ENCODE measurements around the gene CA11.

DNA sequence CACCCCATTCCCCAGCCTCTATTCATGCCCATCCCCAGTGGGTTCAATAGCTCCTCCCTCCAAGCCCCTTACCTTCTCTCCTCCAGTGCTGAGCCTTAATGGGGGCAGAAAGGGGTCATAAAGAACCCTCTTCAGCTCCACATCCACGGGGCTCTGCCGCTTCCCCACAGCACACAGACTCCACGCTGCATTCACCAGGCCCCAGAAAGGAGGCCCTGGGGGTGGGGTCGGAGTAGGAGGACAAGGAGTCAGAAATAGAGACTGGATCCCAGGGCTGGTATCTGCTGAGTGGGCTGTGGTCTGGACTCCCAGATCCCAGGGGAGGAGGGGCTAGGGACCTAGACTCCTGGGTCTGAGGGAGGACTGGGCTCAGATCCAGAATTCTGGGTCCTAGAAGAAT is 1.6 kb downstream of the CA11 start:
- TF ChIP-seq, protein P1, sequence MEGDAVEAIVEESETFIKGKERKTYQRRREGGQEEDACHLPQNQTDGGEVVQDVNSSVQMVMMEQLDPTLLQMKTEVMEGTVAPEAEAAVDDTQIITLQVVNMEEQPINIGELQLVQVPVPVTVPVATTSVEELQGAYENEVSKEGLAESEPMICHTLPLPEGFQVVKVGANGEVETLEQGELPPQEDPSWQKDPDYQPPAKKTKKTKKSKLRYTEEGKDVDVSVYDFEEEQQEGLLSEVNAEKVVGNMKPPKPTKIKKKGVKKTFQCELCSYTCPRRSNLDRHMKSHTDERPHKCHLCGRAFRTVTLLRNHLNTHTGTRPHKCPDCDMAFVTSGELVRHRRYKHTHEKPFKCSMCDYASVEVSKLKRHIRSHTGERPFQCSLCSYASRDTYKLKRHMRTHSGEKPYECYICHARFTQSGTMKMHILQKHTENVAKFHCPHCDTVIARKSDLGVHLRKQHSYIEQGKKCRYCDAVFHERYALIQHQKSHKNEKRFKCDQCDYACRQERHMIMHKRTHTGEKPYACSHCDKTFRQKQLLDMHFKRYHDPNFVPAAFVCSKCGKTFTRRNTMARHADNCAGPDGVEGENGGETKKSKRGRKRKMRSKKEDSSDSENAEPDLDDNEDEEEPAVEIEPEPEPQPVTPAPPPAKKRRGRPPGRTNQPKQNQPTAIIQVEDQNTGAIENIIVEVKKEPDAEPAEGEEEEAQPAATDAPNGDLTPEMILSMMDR (IDR thresholded peaks at IDR 0.05), result no peak
- TF ChIP-seq POLR2A (IDR thresholded peaks at IDR 0.05), result no peak

Measured in prostate gland (tissue), 2 donors.